ENCODE data around the gene ABCC8. TPM values are rescaled to one million over a fixed set of nuclear protein-coding genes. Genes with fewer than 3 reads are reported as not detected.
A peak's percentile ranks its signal among the peaks of the same experiment; 100 is the strongest.

The ABCC8 gene
- total RNA-seq, 4 donors from 2014 or later, result under 0.01 TPM; not detected in 3

GRCh38 chr11:17477084-17477333 lies 364 bp upstream of the ABCC8 start:
- intact Hi-C loops (cut with DNase I), result no loop called here
- no peak overlapping the region for H3K4me3 ChIP-seq
- peaks cover 0 to 74% (median 9%) of the 10 kb centered on the region in 4 donors for H3K27me3 ChIP-seq
- WGBS, 2 donors, result 5 to 17% methylated on average over 1 to 8 of the region's 9 CpGs
- no peak for TF ChIP-seq POLR2A (IDR thresholded peaks at IDR 0.05)
- TF ChIP-seq, protein P1, sequence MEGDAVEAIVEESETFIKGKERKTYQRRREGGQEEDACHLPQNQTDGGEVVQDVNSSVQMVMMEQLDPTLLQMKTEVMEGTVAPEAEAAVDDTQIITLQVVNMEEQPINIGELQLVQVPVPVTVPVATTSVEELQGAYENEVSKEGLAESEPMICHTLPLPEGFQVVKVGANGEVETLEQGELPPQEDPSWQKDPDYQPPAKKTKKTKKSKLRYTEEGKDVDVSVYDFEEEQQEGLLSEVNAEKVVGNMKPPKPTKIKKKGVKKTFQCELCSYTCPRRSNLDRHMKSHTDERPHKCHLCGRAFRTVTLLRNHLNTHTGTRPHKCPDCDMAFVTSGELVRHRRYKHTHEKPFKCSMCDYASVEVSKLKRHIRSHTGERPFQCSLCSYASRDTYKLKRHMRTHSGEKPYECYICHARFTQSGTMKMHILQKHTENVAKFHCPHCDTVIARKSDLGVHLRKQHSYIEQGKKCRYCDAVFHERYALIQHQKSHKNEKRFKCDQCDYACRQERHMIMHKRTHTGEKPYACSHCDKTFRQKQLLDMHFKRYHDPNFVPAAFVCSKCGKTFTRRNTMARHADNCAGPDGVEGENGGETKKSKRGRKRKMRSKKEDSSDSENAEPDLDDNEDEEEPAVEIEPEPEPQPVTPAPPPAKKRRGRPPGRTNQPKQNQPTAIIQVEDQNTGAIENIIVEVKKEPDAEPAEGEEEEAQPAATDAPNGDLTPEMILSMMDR (IDR thresholded peaks at IDR 0.05), result no peak
- H3K4me1 ChIP-seq, result peaks cover 0 to 14% (median 3%) of the 10 kb centered on the region in 3 donors
- no peak for DNase-seq
- no peaks in the 10 kb centered on the region for H3K9me3 ChIP-seq
- no peaks in the 10 kb centered on the region for H3K36me3 ChIP-seq
- no peak overlapping the region for H3K27ac ChIP-seq

- H3K27me3 ChIP-seq, result peaks cover 0 to 85% (median 9%) of the 10 kb centered on the region in 4 donors
- intact Hi-C loops (cut with DNase I), result no loop called here
- 8 to 38% methylated on average over 6 to 23 of the region's 31 CpGs for WGBS, 2 donors
- no peak for DNase-seq
- no peak overlapping the region for H3K27ac ChIP-seq
- H3K9me3 ChIP-seq, result no peaks in the 10 kb centered on the region
- no peak for TF ChIP-seq POLR2A (IDR thresholded peaks at IDR 0.05)
- TF ChIP-seq, protein P1 (IDR thresholded peaks at IDR 0.05), result no peak
- H3K36me3 ChIP-seq, result no peaks in the 10 kb centered on the region
- peak overlapping the region in 2 of 4 donors; percentile 32 to 44 for H3K4me3 ChIP-seq
- H3K4me1 ChIP-seq, result peaks cover 0 to 14% (median 3%) of the 10 kb centered on the region in 3 donors
Measured at GRCh38 chr11:17475666-17476316, 854 bp downstream of the ABCC8 start.

DNA sequence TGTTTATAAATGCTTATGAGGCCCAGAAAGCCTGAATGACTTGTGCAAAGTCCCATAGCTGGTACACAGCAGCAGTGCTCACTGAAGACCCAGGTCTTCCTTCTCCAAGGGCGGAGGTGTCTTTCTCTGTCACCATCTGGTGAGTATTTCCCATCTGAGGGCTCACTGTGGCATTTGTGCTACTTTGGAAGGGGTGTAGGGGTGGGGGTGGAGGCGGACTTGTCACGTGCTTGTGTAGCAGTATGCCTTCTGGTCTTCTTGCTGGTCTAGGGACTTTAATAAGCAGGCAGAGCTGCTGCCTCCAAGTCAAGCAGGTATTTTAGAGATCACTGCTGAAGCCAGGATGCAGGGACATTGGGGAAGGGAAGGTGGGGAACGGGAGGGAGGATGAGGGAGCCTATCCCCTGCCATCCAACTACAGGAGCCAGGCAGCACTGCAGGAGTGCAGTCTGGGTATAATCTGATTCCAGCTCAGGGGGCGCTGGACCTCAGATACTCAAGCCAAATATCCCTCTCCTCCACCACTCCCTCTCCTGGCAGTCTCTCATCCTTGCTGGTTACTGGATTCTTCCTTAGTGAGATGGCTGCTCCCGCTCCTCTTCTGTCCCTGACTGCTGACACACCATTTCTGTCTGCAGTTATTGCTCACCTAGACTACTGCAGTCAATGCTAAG lies 3.4 kb downstream of the ABCC8 start:
- Histone ChIP-seq H3K27ac (no peak overlapping the region), H3K36me3 (no peaks in the 10 kb centered on the region), H3K4me3 (no peak overlapping the region), H3K4me1 (peaks cover 0 to 14% (median 3%) of the 10 kb centered on the region in 3 donors), H3K27me3 (peaks cover 0 to 70% (median 9%) of the 10 kb centered on the region in 4 donors), H3K9me3 (no peaks in the 10 kb centered on the region)
- TF ChIP-seq, protein P1 (IDR thresholded peaks at IDR 0.05), result no peak
- no peak for TF ChIP-seq POLR2A (IDR thresholded peaks at IDR 0.05)
- no peak for DNase-seq
- intact Hi-C loops (cut with DNase I), result no loop called here
- WGBS, 2 donors, result 41 to 54% methylated on average over 5 to 6 of the region's 6 CpGs

DNA sequence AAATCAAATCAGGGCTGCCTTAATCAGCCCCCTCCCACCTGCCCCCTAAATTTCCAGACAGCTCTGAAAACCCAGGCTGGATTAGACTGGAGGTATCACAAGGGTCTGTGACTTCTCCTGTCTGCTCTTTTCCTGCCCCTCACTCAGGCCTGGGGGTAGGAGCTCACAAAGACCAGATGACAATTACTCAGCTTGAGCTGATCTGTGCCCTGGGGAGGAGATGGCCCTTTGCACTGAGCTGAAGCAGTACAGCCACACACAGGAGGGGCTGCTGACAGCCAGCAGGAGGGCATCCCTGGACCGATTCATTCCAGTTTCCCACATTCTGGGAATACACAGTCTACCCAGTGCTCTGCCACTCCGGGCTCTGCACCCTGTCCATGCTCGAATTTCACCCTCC lies 4.2 kb downstream of the ABCC8 start:
- WGBS, 2 donors, result 41 to 60% methylated on average over 1 to 3 of the region's 3 CpGs
- DNase-seq, result no peak
- H3K9me3 ChIP-seq, result no peaks in the 10 kb centered on the region
- no peaks in the 10 kb centered on the region for H3K36me3 ChIP-seq
- no peak overlapping the region for H3K27ac ChIP-seq
- intact Hi-C loops (cut with DNase I), result no loop called here
- H3K4me3 ChIP-seq, result no peak overlapping the region
- TF ChIP-seq, protein P1 (IDR thresholded peaks at IDR 0.05), result no peak
- H3K27me3 ChIP-seq, result peaks cover 0 to 62% (median 8%) of the 10 kb centered on the region in 4 donors
- H3K4me1 ChIP-seq, result peaks cover 0 to 14% (median 3%) of the 10 kb centered on the region in 3 donors

DNA sequence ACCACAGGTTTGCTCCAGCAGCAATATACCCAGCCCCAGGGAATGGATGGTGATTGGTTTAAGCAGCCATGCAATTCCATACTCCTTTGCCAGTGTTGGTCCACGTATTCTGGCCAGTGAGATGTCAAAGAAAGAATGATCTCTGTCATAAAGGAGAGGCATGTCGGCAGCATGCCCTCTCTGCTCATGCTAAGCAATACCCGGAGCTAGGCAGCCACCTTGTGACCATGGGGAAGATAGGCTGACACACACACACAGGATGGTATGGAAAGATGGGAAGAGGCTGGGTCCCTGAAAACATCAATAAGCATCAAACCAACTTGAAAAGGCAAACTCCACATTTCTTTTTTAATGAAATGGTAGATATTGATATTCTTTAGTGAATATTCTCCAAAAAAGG lies 5.1 kb downstream of the ABCC8 start:
- WGBS, 2 donors, result 78% methylated on average over 3 of the region's 3 CpGs; no CpG with 5 or more reads in 1 of the 2 donors
- TF ChIP-seq, protein P1 (IDR thresholded peaks at IDR 0.05), result no peak
- TF ChIP-seq POLR2A (IDR thresholded peaks at IDR 0.05), result no peak
- no peak overlapping the region for H3K27ac ChIP-seq
- peaks cover 0 to 53% (median 6%) of the 10 kb centered on the region in 4 donors for H3K27me3 ChIP-seq
- no peaks in the 10 kb centered on the region for H3K36me3 ChIP-seq
- peaks cover 0 to 9% (median 3%) of the 10 kb centered on the region in 3 donors for H3K4me1 ChIP-seq
- DNase-seq, result no peak
- no peaks in the 10 kb centered on the region for H3K9me3 ChIP-seq
- H3K4me3 ChIP-seq, result no peak overlapping the region
- intact Hi-C loops (cut with DNase I), result no loop called here
